IMR-90 (cell line): ENCODE data around the gene TNNC1. TPM values are rescaled to one million over a fixed set of nuclear protein-coding genes. Genes with fewer than 3 reads are reported as not detected.

Source experiments
- ATAC-seq: fragments of 200-7000 bp; cut with Tn5 transposase; 2 replicates; pipeline ENCODE4 v1.9.1; 2020; ENCODE audit warnings: low read depth, mild to moderate bottlenecking, moderate library complexity
- BruUV-seq: library from RNA; stranded (reverse); fragments of 400-500 nt; replicated peaks from 2 replicates; lab custom pipeline; 2021; lab: Mats Ljungman, UMichigan
- CTCF ChIA-PET: fragments of 300-600 bp; formaldehyde crosslinking; extraction: SDS; loops from one replicate; lab custom pipeline; 2021; ENCODE audit warnings: antibody characterized with exemption; lab: Yijun Ruan, JAX
- POLR2A ChIA-PET: fragments of 300-600 bp; sonication (Branson Sonifier 250); formaldehyde crosslinking; loops from one replicate; lab custom pipeline; 2022; ENCODE audit warnings: antibody characterized with exemption; ENCODE audit not compliant: unreplicated experiment; lab: Charles Lee
- DNase-seq: peaks from one replicate; pipeline ENCODE4 v3.0.0; 2013
- H2AFZ ChIP-seq: replicated peaks from 2 replicates; pipeline ENCODE3; 2013; ENCODE audit warnings: low read length, mild to moderate bottlenecking; ENCODE audit not compliant: poor library complexity
- H2AK5ac ChIP-seq: 2 replicates; pipeline ENCODE4 v1.6.1; 2013; ENCODE audit warnings: low read depth, low read length, inconsistent platforms
- H2AK9ac ChIP-seq: replicated peaks from 2 replicates; pipeline ENCODE3; 2013; ENCODE audit warnings: mild to moderate bottlenecking, low read depth, low read length, moderate library complexity; ENCODE audit not compliant: poor library complexity
- H2BK120ac ChIP-seq: 2 replicates; pipeline ENCODE4 v1.6.1; 2013; ENCODE audit warnings: low read depth, low read length, inconsistent platforms
- H2BK15ac ChIP-seq: 3 replicates; pipeline ENCODE4 v1.6.1; 2013; ENCODE audit warnings: low read depth, low read length, inconsistent platforms
- H2BK20ac ChIP-seq: 2 replicates; pipeline ENCODE4 v1.6.1; 2013; ENCODE audit warnings: low read depth, mild to moderate bottlenecking, inconsistent platforms, low read length, moderate library complexity
- H2BK5ac ChIP-seq: 2 replicates; pipeline ENCODE4 v1.6.1; 2013; ENCODE audit warnings: mild to moderate bottlenecking, low read depth, low read length, inconsistent platforms; ENCODE audit not compliant: poor library complexity, severe bottlenecking
- H3K14ac ChIP-seq: replicated peaks from 2 replicates; pipeline ENCODE4 v1.6.1; 2013; ENCODE audit warnings: low read depth, low read length, inconsistent platforms
- H3K18ac ChIP-seq: 2 replicates; pipeline ENCODE4 v1.6.1; 2013; ENCODE audit warnings: low read depth, low read length, control low read depth
- H3K23ac ChIP-seq: 2 replicates; pipeline ENCODE4 v1.6.1; 2013; ENCODE audit warnings: low read depth, low read length, inconsistent platforms
- H3K27ac ChIP-seq: 2 replicates; pipeline ENCODE4 v1.5.1; 2013; ENCODE audit warnings: mild to moderate bottlenecking, control low read depth, low read length; ENCODE audit not compliant: insufficient read depth
- H3K27me3 ChIP-seq: 2 replicates; pipeline ENCODE4 v1.6.1; 2013; ENCODE audit warnings: low read length; ENCODE audit not compliant: control insufficient read depth, insufficient read depth
- H3K36me3 ChIP-seq: 2 replicates; pipeline ENCODE4 v1.6.1; 2013; ENCODE audit warnings: low read length, mixed read lengths; ENCODE audit not compliant: control insufficient read depth, insufficient read depth
- H3K4ac ChIP-seq: 2 replicates; pipeline ENCODE4 v1.6.1; 2013; ENCODE audit warnings: low read depth, low read length, inconsistent platforms
- H3K4me1 ChIP-seq: 2 replicates; pipeline ENCODE4 v1.6.1; 2013; ENCODE audit warnings: low read length, mixed read lengths; ENCODE audit not compliant: control insufficient read depth, insufficient read depth
- H3K4me2 ChIP-seq: 2 replicates; pipeline ENCODE4 v1.6.1; 2013; ENCODE audit warnings: low read depth, mild to moderate bottlenecking, control low read depth, low read length, moderate library complexity
- H3K4me3 ChIP-seq: 2 replicates; pipeline ENCODE4 v1.5.1; 2013; ENCODE audit warnings: low read depth, mild to moderate bottlenecking, control low read depth, low read length, moderate library complexity; ENCODE audit not compliant: insufficient read depth
- H3K56ac ChIP-seq: 2 replicates; pipeline ENCODE4 v1.6.1; 2013; ENCODE audit warnings: low read length, inconsistent platforms; ENCODE audit not compliant: insufficient read depth; ENCODE audit errors: extremely low read depth
- H3K79me1 ChIP-seq, 2 experiments: 2 replicates each; pipeline ENCODE4 v1.6.1; 2013; ENCODE audit warnings: low read length in 2 of 2, inconsistent platforms in 1 of 2, low read depth in 1 of 2
- H3K9ac ChIP-seq: 2 replicates; pipeline ENCODE4 v1.6.1; 2013; ENCODE audit warnings: low read depth, low read length, control low read depth
- H3K9me1 ChIP-seq: 2 replicates; pipeline ENCODE4 v1.6.1; 2013; ENCODE audit warnings: low read length, inconsistent platforms; ENCODE audit not compliant: insufficient read depth
- H3K9me3 ChIP-seq: 2 replicates; pipeline ENCODE4 v1.6.1; 2013; ENCODE audit warnings: low read length; ENCODE audit not compliant: control insufficient read depth, insufficient read depth
- H4K20me1 ChIP-seq: 2 replicates; pipeline ENCODE4 v1.6.1; 2013; ENCODE audit warnings: low read length, inconsistent platforms; ENCODE audit not compliant: insufficient read depth
- H4K5ac ChIP-seq: 2 replicates; pipeline ENCODE4 v1.6.1; 2013; ENCODE audit warnings: mild to moderate bottlenecking, low read depth, low read length, control low read depth
- H4K8ac ChIP-seq, 2 experiments: 2 replicates each; pipeline ENCODE4 v1.6.1; 2013; ENCODE audit warnings: low read depth in 2 of 2, low read length in 2 of 2, control low read depth in 1 of 2, inconsistent platforms in 1 of 2
- H4K91ac ChIP-seq: 2 replicates; pipeline ENCODE4 v1.6.1; 2013; ENCODE audit warnings: low read depth, low read length, inconsistent platforms; ENCODE audit not compliant: insufficient read depth
- CHD1 ChIP-seq: IDR thresholded peaks from 2 replicates; pipeline ENCODE4 v1.6.1; 2012; ENCODE audit warnings: low read depth, low read length, improper control_type of control experiment
- FOS ChIP-seq: fragments of 150-350 bp; IDR thresholded peaks from 2 replicates; pipeline ENCODE4 v1.6.1; 2016; ENCODE audit warnings: low read depth, low read length
- MXI1 ChIP-seq: IDR thresholded peaks from 2 replicates; pipeline ENCODE4 v1.6.1; 2012; ENCODE audit warnings: low read depth, mild to moderate bottlenecking, low read length, moderate library complexity, borderline replicate concordance
- POLR2A ChIP-seq: IDR thresholded peaks from 2 replicates; pipeline ENCODE4 v1.6.1; 2012; ENCODE audit warnings: mild to moderate bottlenecking, low read depth, low read length
- RAD21 ChIP-seq: IDR thresholded peaks from 2 replicates; pipeline ENCODE4 v1.6.1; 2012; ENCODE audit warnings: low read length, improper control_type of control experiment
- RCOR1 ChIP-seq: IDR thresholded peaks from 2 replicates; pipeline ENCODE4 v1.6.1; 2012; ENCODE audit warnings: mild to moderate bottlenecking, low read length, improper control_type of control experiment; ENCODE audit not compliant: insufficient replicate concordance
- RFX5 ChIP-seq: IDR thresholded peaks from 2 replicates; pipeline ENCODE4 v1.8.0; 2012; ENCODE audit warnings: low read depth, mild to moderate bottlenecking, low read length, moderate library complexity
- WGBS, 2 experiments: methylation state at CpG; one replicate each; pipeline versions ENCODE4 v1.1.5 to v1.1.7; 2013; ENCODE audit warnings: missing lambda C conversion rate in 2 of 2; ENCODE audit not compliant: insufficient read length in 1 of 2; ENCODE audit errors: extremely low coverage in 2 of 2; 5-methylcytosine and 5-hydroxymethylcytosine counted together
- dilution Hi-C: fragments of 300-500 bp; cut with HindIII; formaldehyde crosslinking; loops from one replicate; pipeline ENCODE4 v1.14.3; 2018; ENCODE audit warnings: low sequenced_read_pairs; ENCODE audit not compliant: unreplicated experiment
- in situ Hi-C: fragments of 300-500 bp; cut with MboI; formaldehyde crosslinking; loops from 3 replicates; pipeline ENCODE4 v1.14.3; 2019; ENCODE audit warnings: low sequenced_read_pairs, inconsistent platforms, mixed read lengths
- intact Hi-C: fragments of 100-400 bp; cut with micrococcal nuclease; formaldehyde crosslinking; loops from 2 replicates; pipeline ENCODE4 v1.10.0; 2022
- polyA plus RNA-seq, 3 experiments: library from polyadenylated mRNA; depleted of rRNA; stranded (reverse); fragments of >200 nt; gene quantifications; 2 replicates each; pipeline ENCODE4 v1.2.3, GENCODE V29; 2012; ENCODE audit warnings: low replicate concordance in 1 of 3
- total RNA-seq: library from RNA; depleted of rRNA; stranded (reverse); fragments of >200 nt; gene quantifications from 2 replicates; pipeline ENCODE4 v1.2.3, GENCODE V29; 2012
- TF ChIP-seq, protein P1 (sequence below): fragments of 150-350 bp; IDR thresholded peaks from 2 replicates; pipeline ENCODE4 v1.6.1; 2017; ENCODE audit warnings: mild to moderate bottlenecking, antibody characterized with exemption, low read length, low read depth

Gene TNNC1
- total and polyA plus RNA-seq, 2 of the 4 experiments (the other 2 are of a cell fraction) = 1.3 to 4.6 TPM

DNA sequence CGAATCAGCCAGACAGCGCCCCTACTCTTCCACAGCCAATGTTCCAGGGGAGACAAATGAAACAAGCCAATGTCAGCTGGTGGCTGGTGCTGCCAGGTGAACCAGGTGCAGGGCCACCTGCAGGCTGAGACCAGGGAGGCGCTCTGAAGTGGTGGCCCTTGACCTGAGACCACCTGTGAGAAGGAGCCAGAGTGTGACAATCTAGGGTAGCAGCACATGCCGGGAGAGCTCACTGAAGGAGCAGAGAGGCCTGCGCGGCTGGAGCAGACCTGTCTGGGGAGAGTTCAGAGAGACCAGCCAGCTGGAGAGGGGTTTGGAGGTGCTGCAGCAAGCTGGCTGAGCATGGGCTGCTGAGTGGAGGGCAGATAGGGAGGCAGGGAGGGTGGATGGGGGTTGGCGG, 40.6 kb upstream of the TNNC1 start:
- Histone ChIP-seq H3K36me3 (peaks cover 38% of the 10 kb centered on the region), H3K23ac (no peak overlapping the region), H3K4me3 (no peak overlapping the region), H4K20me1 (peaks cover 12% of the 10 kb centered on the region; the same call in 1 of the 2 replicates), H2BK5ac (no peak overlapping the region), H2BK15ac (no peak overlapping the region), H3K79me1 (peaks cover 0 to 11% of the 10 kb centered on the region in 2 experiments; a peak in 2 of 4 replicates), H2BK20ac (no peak overlapping the region), H3K9ac (no peak overlapping the region), H3K9me3 (no peaks in the 10 kb centered on the region), H3K56ac (no peak overlapping the region), H3K4ac (no peak overlapping the region), H4K91ac (no peak overlapping the region), H2AFZ (no peak overlapping the region), H3K14ac (no peak overlapping the region), H3K27me3 (no peaks in the 10 kb centered on the region), H2AK9ac (no peak overlapping the region), H3K4me2 (no peak overlapping the region), H3K4me1 (peaks cover 9% of the 10 kb centered on the region; the same call in 1 of the 2 replicates), H4K8ac (no peak overlapping the region), H3K9me1 (peaks cover 10% of the 10 kb centered on the region), H2AK5ac (no peak overlapping the region), H4K5ac (no peak overlapping the region), H3K27ac (no peak overlapping the region), H3K18ac (no peak overlapping the region), H2BK120ac (no peak overlapping the region)
- dilution Hi-C loops (no loop called here), in situ Hi-C loops (no loop called here), intact Hi-C loops (no loop called here)
- ATAC-seq = no peak
- 83% methylated on average over 5 of the region's 7 CpGs; no CpG with 5 or more reads in 1 of the 2 experiments for WGBS, 2 experiments
- no peak for DNase-seq
- BruUV-seq = no TSS peak
- ChIA-PET POLR2A (no interaction called here), CTCF (no interaction called here)
- no peak for TF ChIP-seq FOS
- no peak for TF ChIP-seq POLR2A
- TF ChIP-seq, protein P1, sequence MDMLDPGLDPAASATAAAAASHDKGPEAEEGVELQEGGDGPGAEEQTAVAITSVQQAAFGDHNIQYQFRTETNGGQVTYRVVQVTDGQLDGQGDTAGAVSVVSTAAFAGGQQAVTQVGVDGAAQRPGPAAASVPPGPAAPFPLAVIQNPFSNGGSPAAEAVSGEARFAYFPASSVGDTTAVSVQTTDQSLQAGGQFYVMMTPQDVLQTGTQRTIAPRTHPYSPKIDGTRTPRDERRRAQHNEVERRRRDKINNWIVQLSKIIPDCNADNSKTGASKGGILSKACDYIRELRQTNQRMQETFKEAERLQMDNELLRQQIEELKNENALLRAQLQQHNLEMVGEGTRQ = no peak
- no peak for TF ChIP-seq RAD21
- TF ChIP-seq MXI1 = no peak
- no peak for TF ChIP-seq RFX5
- TF ChIP-seq RCOR1 = no peak
- TF ChIP-seq CHD1 = no peak
